ENCODE data around the gene RBMS3.

GRCh38 chr3:29608414-29609327, 327.8 kb downstream of the RBMS3 start:
- no peak for TF ChIP-seq POLR2A (IDR thresholded peaks at IDR 0.05; ENCODE audit: low read length)
- no peak for TF ChIP-seq GATA1 (IDR thresholded peaks at IDR 0.05; ENCODE audit: low read depth, low read length)

Data from erythroblast (primary cell).